ENCODE results near the gene KRT8.

Gene KRT8

GRCh38 chr12:52947738-52948423 is 43.0 kb upstream of the KRT8 start:
- DNase-seq (ENCODE audit: low spot score) = no peak
- TF ChIP-seq CTCF (IDR thresholded peaks at IDR 0.05; ENCODE audit: extremely low read depth, missing control alignments) = no peak

GRCh38 chr12:52946797-52947547 is 42.1 kb upstream of the KRT8 start:
- TF ChIP-seq CTCF (IDR thresholded peaks at IDR 0.05; ENCODE audit: extremely low read depth, missing control alignments) = no peak
- DNase-seq (ENCODE audit: low spot score) = no peak

- no peak for TF ChIP-seq CTCF (IDR thresholded peaks at IDR 0.05; ENCODE audit: extremely low read depth, missing control alignments)
- DNase-seq (ENCODE audit: low spot score) = no peak
These were observed 41.5 kb upstream of the KRT8 start for GRCh38 chr12:52946334-52946733.

GRCh38 chr12:52945389-52946232 is 40.7 kb upstream of the KRT8 start:
- DNase-seq (ENCODE audit: low spot score) = no peak
- TF ChIP-seq CTCF (IDR thresholded peaks at IDR 0.05; ENCODE audit: extremely low read depth, missing control alignments) = no peak

GRCh38 chr12:52944683-52945388 is 40.0 kb upstream of the KRT8 start:
- DNase-seq (ENCODE audit: low spot score) = no peak
- no peak for TF ChIP-seq CTCF (IDR thresholded peaks at IDR 0.05; ENCODE audit: extremely low read depth, missing control alignments)

GRCh38 chr12:52942901-52943181 is 38.0 kb upstream of the KRT8 start:
- no peak for DNase-seq (ENCODE audit: low spot score)
- TF ChIP-seq CTCF (IDR thresholded peaks at IDR 0.05; ENCODE audit: extremely low read depth, missing control alignments) = no peak

Measured in GM20000 (cell line).